CD14-positive monocyte (primary cell): ENCODE data around the gene CSTPP1. TPM values are rescaled to one million over a fixed set of nuclear protein-coding genes. Genes with fewer than 3 reads are reported as not detected.

Source experiments
- DNase-seq, 3 donors: peaks; one replicate each; pipeline ENCODE4 v3.0.0-alpha.2; 2011 to 2022
- H2AFZ ChIP-seq: 2 replicates; pipeline ENCODE4 v1.6.0; 2012; ENCODE audit warnings: mild to moderate bottlenecking, low read depth, low read length, inconsistent platforms; ENCODE audit not compliant: insufficient read depth, poor library complexity, severe bottlenecking
- H3K27ac ChIP-seq, 2 donors: 1 replicate in 1 of 2; 2 replicates in 1 of 2; pipeline ENCODE4 v1.5.1; 2012 to 2013; ENCODE audit warnings: low read length in 2 of 2, control low read depth in 1 of 2, inconsistent platforms in 1 of 2, low read depth in 1 of 2, mild to moderate bottlenecking in 1 of 2
- H3K27me3 ChIP-seq, 2 donors: one replicate each; pipeline versions ENCODE4 v1.6.0 to v1.6.1; 2011 to 2013; ENCODE audit warnings: low read length in 2 of 2; ENCODE audit not compliant: control insufficient read depth in 2 of 2, insufficient read depth in 2 of 2
- H3K36me3 ChIP-seq, 2 donors: replicated peaks in 1 of 2; 1 replicate in 1 of 2; 2 replicates in 1 of 2; pipeline versions ENCODE4 v1.5.1 to v1.6.1; 2012 to 2013; ENCODE audit warnings: low read length in 2 of 2, control low read depth in 1 of 2, inconsistent platforms in 1 of 2, mild to moderate bottlenecking in 1 of 2; ENCODE audit not compliant: insufficient read depth in 2 of 2, control insufficient read depth in 1 of 2
- H3K4me1 ChIP-seq, 2 donors: 1 replicate in 1 of 2; 2 replicates in 1 of 2; pipeline versions ENCODE4 v1.5.1 to v1.6.1; 2012 to 2013; ENCODE audit warnings: low read length in 2 of 2, control low read depth in 1 of 2, inconsistent platforms in 1 of 2, mild to moderate bottlenecking in 1 of 2, moderate library complexity in 1 of 2; ENCODE audit not compliant: insufficient read depth in 2 of 2, control insufficient read depth in 1 of 2
- H3K4me2 ChIP-seq: replicated peaks from 2 replicates; pipeline ENCODE3; 2012; ENCODE audit warnings: low read length, moderate library complexity, mild to moderate bottlenecking; ENCODE audit not compliant: poor library complexity, severe bottlenecking; ENCODE audit errors: extremely low read depth
- H3K4me3 ChIP-seq, 3 experiments: fragments of 200-600 bp in 1 of 3; sonication (generic) in 1 of 3; replicated peaks in 1 of 3; 1 replicate in 2 of 3; 2 replicates in 1 of 3; pipeline ENCODE4 v1.5.1; 2011 to 2013; ENCODE audit warnings: low read length in 3 of 3, mild to moderate bottlenecking in 3 of 3, control low read depth in 2 of 3, low read depth in 2 of 3, inconsistent platforms in 1 of 3, moderate library complexity in 1 of 3
- H3K79me2 ChIP-seq: 2 replicates; pipeline ENCODE4 v1.6.0; 2012; ENCODE audit warnings: mild to moderate bottlenecking, control low read depth, inconsistent platforms, low read length, moderate library complexity; ENCODE audit not compliant: insufficient read depth
- H3K9ac ChIP-seq: 2 replicates; pipeline ENCODE4 v1.6.0; 2017; ENCODE audit warnings: low read length, mild to moderate bottlenecking; ENCODE audit not compliant: insufficient read depth, poor library complexity, severe bottlenecking
- H3K9me3 ChIP-seq, 2 donors: replicated peaks in 1 of 2; 1 replicate in 1 of 2; 2 replicates in 1 of 2; pipeline versions ENCODE4 v1.5.1 to v1.6.1; 2012 to 2013; ENCODE audit warnings: low read length in 2 of 2, control low read depth in 1 of 2; ENCODE audit not compliant: control insufficient read depth in 1 of 2, insufficient read depth in 1 of 2
- H4K20me1 ChIP-seq: 2 replicates; pipeline ENCODE4 v1.6.0; 2012; ENCODE audit warnings: mild to moderate bottlenecking, low read length, control low read depth, moderate library complexity; ENCODE audit not compliant: insufficient read depth
- H3K27ac Mint-ChIP-seq, 7 donors: one replicate each; pipeline ENCODE4 v1.8.0; 2020; ENCODE audit warnings: mild to moderate bottlenecking in 7 of 7, mixed read lengths in 7 of 7, moderate library complexity in 6 of 7, inconsistent platforms in 2 of 7
- H3K27me3 Mint-ChIP-seq, 3 donors: one replicate each; pipeline ENCODE4 v1.8.0; 2021 to 2022; ENCODE audit warnings: low read depth in 3 of 3, mild to moderate bottlenecking in 3 of 3, mixed read lengths in 3 of 3, moderate library complexity in 3 of 3, inconsistent platforms in 1 of 3
- H3K36me3 Mint-ChIP-seq, 2 donors: one replicate each; pipeline ENCODE4 v1.8.0; 2020; ENCODE audit warnings: mixed read lengths in 2 of 2, inconsistent platforms in 1 of 2, mild to moderate bottlenecking in 1 of 2
- H3K4me1 Mint-ChIP-seq: one replicate; pipeline ENCODE4 v1.8.0; 2020; ENCODE audit warnings: mild to moderate bottlenecking, mixed read lengths
- H3K4me3 Mint-ChIP-seq, 2 donors: one replicate each; pipeline ENCODE4 v1.8.0; 2020; ENCODE audit warnings: mild to moderate bottlenecking in 2 of 2, mixed read lengths in 2 of 2, moderate library complexity in 1 of 2
- H3K9me3 Mint-ChIP-seq, 7 donors: one replicate each; pipeline ENCODE4 v1.8.0; 2020 to 2022; ENCODE audit warnings: mixed read lengths in 7 of 7, mild to moderate bottlenecking in 6 of 7, moderate library complexity in 6 of 7, inconsistent platforms in 2 of 7
- CTCF ChIP-seq: fragments of 200-600 bp; IDR thresholded peaks from one replicate; pipeline ENCODE4 v1.8.0; 2022; ENCODE audit warnings: antibody characterized with exemption, mild to moderate bottlenecking
- WGBS: methylation state at CpG from one replicate; pipeline ENCODE4 v1.1.5; 2013; ENCODE audit warnings: missing lambda C conversion rate; ENCODE audit not compliant: insufficient coverage; 5-methylcytosine and 5-hydroxymethylcytosine counted together
- intact Hi-C, 2 donors: fragments of 100-400 bp; cut with micrococcal nuclease; formaldehyde crosslinking; loops; one replicate each; pipeline versions ENCODE4 v1.15.0 to v1.15.1; 2023
- polyA plus RNA-seq, 3 donors: library from polyadenylated mRNA; depleted of rRNA in 1 of 3; unstranded in 2 of 3; stranded (reverse) in 1 of 3; fragments of 300-500 nt in 2 of 3; fragments of >200 nt in 1 of 3; fragmentation: Illumina TruSeq in 2 of 3; gene quantifications; 1 replicate in 2 of 3; 2 replicates in 1 of 3; pipeline ENCODE4 v1.2.3, GENCODE V29; 2012 to 2021

The CSTPP1 gene
- polyA plus RNA-seq, 3 donors, result 4.5 to 6.5 (median 5.9) TPM

- no peak for DNase-seq
- no peak overlapping the region for H3K4me3 ChIP-seq
- no peaks in the 10 kb centered on the region for H3K4me1 Mint-ChIP-seq
- intact Hi-C loops, result no loop called here
- H3K27me3 Mint-ChIP-seq, result no peaks in the 10 kb centered on the region
- H3K27me3 ChIP-seq, result no peaks in the 10 kb centered on the region
- no peak overlapping the region for H3K27ac ChIP-seq
- H3K4me1 ChIP-seq, result no peaks in the 10 kb centered on the region
- no peak for TF ChIP-seq CTCF
- H3K36me3 Mint-ChIP-seq, result no peaks in the 10 kb centered on the region
- no peaks in the 10 kb centered on the region for H3K9me3 ChIP-seq
- H3K36me3 ChIP-seq, result no peaks in the 10 kb centered on the region
- H3K4me2 ChIP-seq, result no peak overlapping the region
- H4K20me1 ChIP-seq, result no peaks in the 10 kb centered on the region
- no peak overlapping the region for H3K4me3 Mint-ChIP-seq
- H3K79me2 ChIP-seq, result no peaks in the 10 kb centered on the region
- no peak overlapping the region for H3K27ac Mint-ChIP-seq
- no peak overlapping the region for H2AFZ ChIP-seq
- no peak overlapping the region for H3K9ac ChIP-seq
- peaks cover 0 to 15% (median 2%) of the 10 kb centered on the region in 7 donors for H3K9me3 Mint-ChIP-seq
Observed at GRCh38 chr11:47034091-47034490, 97.5 kb downstream of the CSTPP1 start.

DNA sequence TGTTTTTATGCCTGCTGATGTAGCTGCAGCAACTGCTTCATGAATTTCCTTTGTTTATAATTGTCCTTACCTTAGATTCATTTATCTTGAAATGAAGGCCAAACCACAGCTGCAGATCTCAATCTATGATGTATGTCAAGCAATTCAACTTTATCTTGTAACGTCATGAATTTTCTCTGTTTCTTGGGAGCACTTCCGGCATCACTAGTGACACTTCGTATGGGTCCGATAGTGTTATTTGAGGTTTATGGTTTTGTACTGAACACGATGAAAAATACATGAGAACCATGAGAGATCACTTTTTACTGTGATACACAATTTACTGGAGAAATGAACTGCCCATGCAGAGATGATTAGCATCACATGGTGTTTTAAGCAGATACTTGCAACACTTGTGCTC, 98.5 kb downstream of the CSTPP1 start:
- H4K20me1 ChIP-seq, result no peaks in the 10 kb centered on the region
- H3K27me3 ChIP-seq, result no peaks in the 10 kb centered on the region
- no peaks in the 10 kb centered on the region for H3K4me1 ChIP-seq
- no peak overlapping the region for H3K4me3 Mint-ChIP-seq
- no peaks in the 10 kb centered on the region for H3K4me1 Mint-ChIP-seq
- H3K36me3 ChIP-seq, result no peaks in the 10 kb centered on the region
- H3K79me2 ChIP-seq, result no peaks in the 10 kb centered on the region
- 100% methylated on average over 1 of the region's 5 CpGs for WGBS
- H3K27ac Mint-ChIP-seq, result no peak overlapping the region
- H3K36me3 Mint-ChIP-seq, result no peaks in the 10 kb centered on the region
- DNase-seq, result no peak
- peaks cover 0 to 16% (median 2%) of the 10 kb centered on the region in 7 donors for H3K9me3 Mint-ChIP-seq
- H3K4me2 ChIP-seq, result no peak overlapping the region
- TF ChIP-seq CTCF, result no peak
- intact Hi-C loops, result no loop called here
- no peaks in the 10 kb centered on the region for H3K9me3 ChIP-seq
- no peaks in the 10 kb centered on the region for H3K27me3 Mint-ChIP-seq
- H3K27ac ChIP-seq, result no peak overlapping the region
- no peak overlapping the region for H2AFZ ChIP-seq
- no peak overlapping the region for H3K9ac ChIP-seq
- H3K4me3 ChIP-seq, result no peak overlapping the region
